Stimulated activated naive CD4-positive, alpha-beta T cell treated with Interleukin-2 at 50 U/mL for 16 hours (primary cell): ENCODE measurements around the gene HAO2.
A peak's percentile ranks its signal among the peaks of the same experiment; 100 is the strongest.
"Not testable (repeated sequence)": the region's sequence is repeated elsewhere in the genome, so short reads cannot be mapped to it uniquely, and the experiment has no call there.

ENCODE experiments used
- DNase-seq: peaks from one replicate; lab custom pipeline; 2025; lab: John Stamatoyannopoulos, UW

Gene HAO2

GRCh38 chr1:119368554-119368953 lies at the start of gene HAO2:
Gene HAO2, plus strand, starts transcription at chr1:119368785. Its CDS starts 12,301 bp downstream, at chr1:119381086.
- no peak for DNase-seq

GRCh38 chr1:119320100-119320499 lies 48.5 kb upstream of the HAO2 start:
- DNase-seq: no peak

GRCh38 chr1:119321666-119322419 lies 46.7 kb upstream of the HAO2 start:
- DNase-seq: no peak

GRCh38 chr1:119323216-119323982 lies 45.2 kb upstream of the HAO2 start:
- DNase-seq: no peak

GRCh38 chr1:119324198-119324597 lies 44.4 kb upstream of the HAO2 start:
- no peak for DNase-seq

- no peak for DNase-seq
Measured at GRCh38 chr1:119326251-119326650, 42.3 kb upstream of the HAO2 start.

GRCh38 chr1:119327094-119327449 lies 41.5 kb upstream of the HAO2 start:
- DNase-seq: no peak

GRCh38 chr1:119327450-119328155 lies 41.0 kb upstream of the HAO2 start:
- DNase-seq: peak; percentile 1

GRCh38 chr1:119329541-119330461 lies 38.8 kb upstream of the HAO2 start:
- DNase-seq: no peak

- DNase-seq: no peak
Measured at GRCh38 chr1:119330466-119331189, 38.0 kb upstream of the HAO2 start.

- no peak for DNase-seq
Measured at GRCh38 chr1:119331190-119331515, 37.4 kb upstream of the HAO2 start.

- no peak for DNase-seq
Measured at GRCh38 chr1:119331915-119332314, 36.7 kb upstream of the HAO2 start.

GRCh38 chr1:119332622-119333021 lies 36.0 kb upstream of the HAO2 start:
- no peak for DNase-seq

GRCh38 chr1:119333163-119333896 lies 35.3 kb upstream of the HAO2 start:
- no peak for DNase-seq

GRCh38 chr1:119333897-119334250 lies 34.7 kb upstream of the HAO2 start:
- not testable (repeated sequence) for DNase-seq

- DNase-seq: no peak
Measured at GRCh38 chr1:119336848-119337247, 31.7 kb upstream of the HAO2 start.

- DNase-seq: no peak
Measured at GRCh38 chr1:119338004-119338403, 30.6 kb upstream of the HAO2 start.

GRCh38 chr1:119338757-119339156 lies 29.8 kb upstream of the HAO2 start:
- DNase-seq: no peak

GRCh38 chr1:119340861-119341261 lies 27.7 kb upstream of the HAO2 start:
- DNase-seq: no peak

- no peak for DNase-seq
Measured at GRCh38 chr1:119341372-119341947, 27.1 kb upstream of the HAO2 start.
